ENCODE data around the gene UMODL1.

UMODL1 gene

GRCh38 chr21:42122398-42122797 is 51.3 kb downstream of the UMODL1 start:
- TF ChIP-seq CTCF (IDR thresholded peaks at IDR 0.05; ENCODE audit: low read length, missing control alignments), result no peak
- H3K4me3 ChIP-seq (replicated peaks; ENCODE audit: low read depth, low read length), result no peak overlapping the region
- no peak for DNase-seq (ENCODE audit: low read depth)

GRCh38 chr21:42122808-42123207 is 51.7 kb downstream of the UMODL1 start:
- TF ChIP-seq CTCF (IDR thresholded peaks at IDR 0.05; ENCODE audit: low read length, missing control alignments), result no peak
- DNase-seq (ENCODE audit: low read depth), result no peak
- no peak overlapping the region for H3K4me3 ChIP-seq (replicated peaks; ENCODE audit: low read depth, low read length)

GRCh38 chr21:42123219-42123908 is 52.2 kb downstream of the UMODL1 start:
- TF ChIP-seq CTCF (IDR thresholded peaks at IDR 0.05; ENCODE audit: low read length, missing control alignments), result no peak
- DNase-seq (ENCODE audit: low read depth), result no peak
- H3K4me3 ChIP-seq (replicated peaks; ENCODE audit: low read depth, low read length), result no peak overlapping the region

- no peak for TF ChIP-seq CTCF (IDR thresholded peaks at IDR 0.05; ENCODE audit: low read length, missing control alignments)
- no peak for DNase-seq (ENCODE audit: low read depth)
Measured at GRCh38 chr21:42124081-42124480, 53.0 kb downstream of the UMODL1 start.

GRCh38 chr21:42124826-42125570 is 53.9 kb downstream of the UMODL1 start:
- TF ChIP-seq CTCF (IDR thresholded peaks at IDR 0.05; ENCODE audit: low read length, missing control alignments), result no peak
- no peak for DNase-seq (ENCODE audit: low read depth)
- H3K4me3 ChIP-seq (replicated peaks; ENCODE audit: low read depth, low read length), result no peak overlapping the region

More at GRCh38 chr21:42124081-42124480, 53.0 kb downstream of the UMODL1 start:
- no peak overlapping the region for H3K4me3 ChIP-seq (replicated peaks; ENCODE audit: low read depth, low read length)

- no peak overlapping the region for H3K4me3 ChIP-seq (replicated peaks; ENCODE audit: low read depth, low read length)
- TF ChIP-seq CTCF (IDR thresholded peaks at IDR 0.05; ENCODE audit: low read length, missing control alignments), result peak; percentile 18
- DNase-seq (ENCODE audit: low read depth), result peak; percentile 43
Measured at GRCh38 chr21:42125571-42126544, 54.7 kb downstream of the UMODL1 start.

Data from fibroblast of pulmonary artery (primary cell).